Right cardiac atrium (tissue), 5 donors: Measurements from ENCODE around the gene PPIL4. TPM values are rescaled to one million over a fixed set of nuclear protein-coding genes. Genes with fewer than 3 reads are reported as not detected.
A peak's percentile ranks its signal among the peaks of the same experiment; 100 is the strongest.

Experiments
- ATAC-seq, 2 donors: fragments of 200-7000 bp; cut with Tn5 transposase; one replicate each; pipeline versions ENCODE4 v1.8.0 to v1.9.1; 2020; ENCODE audit warnings: moderate library complexity in 2 of 2, mild to moderate bottlenecking in 1 of 2
- DNase-seq, 3 donors: peaks; one replicate each; pipeline ENCODE4 v3.0.0-alpha.2; 2020
- H3K27ac ChIP-seq: one replicate; pipeline ENCODE4 v1.5.1; 2013; ENCODE audit warnings: mild to moderate bottlenecking, low read length, control low read depth, moderate library complexity
- H3K27me3 ChIP-seq: one replicate; pipeline ENCODE4 v1.6.1; 2013; ENCODE audit not compliant: control insufficient read depth, insufficient read depth
- H3K4me1 ChIP-seq: one replicate; pipeline ENCODE4 v1.6.1; 2013; ENCODE audit warnings: low read length; ENCODE audit not compliant: control insufficient read depth, insufficient read depth
- H3K4me3 ChIP-seq: one replicate; pipeline ENCODE4 v1.5.1; 2013; ENCODE audit warnings: low read length, control low read depth
- H3K9me3 ChIP-seq: one replicate; pipeline ENCODE4 v1.6.1; 2013; ENCODE audit warnings: low read length; ENCODE audit not compliant: control insufficient read depth
- WGBS: extraction: QIAGEN DNeasy Blood & Tissue Kit; methylation state at CpG from one replicate; pipeline ENCODE4 v1.1.7; 2013; 5-methylcytosine and 5-hydroxymethylcytosine counted together
- intact Hi-C, 4 donors: fragments of 100-400 bp; cut with DNase I; formaldehyde crosslinking; loops; one replicate each; pipeline versions ENCODE4 v1.11.0 to v1.14.0; 2022 to 2023
- polyA plus RNA-seq: library from polyadenylated mRNA; stranded (reverse); fragments of 200-250 nt; gene quantifications from one replicate; pipeline ENCODE4 v1.2.3, GENCODE V29; 2013
- total RNA-seq, 4 donors: library from RNA; stranded (reverse); fragmentation: NEBNext Ultra II Directional; extraction: Animal tissue kit (Norgen Biotek cat#: 25700); gene quantifications; one replicate each; pipeline ENCODE4 v1.2.1, GENCODE V29; 2021
- donor health status: healthy with polysubstance abuse.
- donor health status: DM: no; HTN: yes; CAD: no.
- donor health status: DM: no; HTN: no; CAD: no.
- donor health status: DM: no; HTN: yes; CAD: no; lungs with severe emphysema.
- donor health status: DM: yes; HTN: yes; CAD: no.

The PPIL4 gene
- total and polyA plus RNA-seq, 5 donors, result 19.8 to 23.6 (median 20.6) TPM

- Histone ChIP-seq H3K4me3 (no peak overlapping the region), H3K27ac (no peak overlapping the region), H3K27me3 (no peaks in the 10 kb centered on the region), H3K9me3 (no peaks in the 10 kb centered on the region), H3K4me1 (no peaks in the 10 kb centered on the region)
- DNase-seq (no peak), ATAC-seq (no peak)
- intact Hi-C loops, result no loop called here
- WGBS, result 97% methylated on average over 1 of the region's 1 CpG
Measured at GRCh38 chr6:149534742-149535141, 11.1 kb downstream of the PPIL4 start.

- DNase-seq (no peak), ATAC-seq (no peak)
- intact Hi-C loops, result no loop called here
- WGBS, result 96% methylated on average over 5 of the region's 5 CpGs
- no peaks in the 10 kb centered on the region for H3K9me3 ChIP-seq
- H3K27me3 ChIP-seq, result no peaks in the 10 kb centered on the region
- H3K27ac ChIP-seq, result no peak overlapping the region
- no peak overlapping the region for H3K4me3 ChIP-seq
- no peaks in the 10 kb centered on the region for H3K4me1 ChIP-seq
Measured at GRCh38 chr6:149529650-149530049, 16.2 kb downstream of the PPIL4 start.

GRCh38 chr6:149515494-149515893, 30.3 kb downstream of the PPIL4 start:
- H3K9me3 ChIP-seq, result no peaks in the 10 kb centered on the region
- H3K27ac ChIP-seq, result no peak overlapping the region
- intact Hi-C loops, result loop anchor here in 3 of 4 donors (5.0 to 10.0 kb wide), 4 partner anchors 431 to 488 kb away; no protein-coding TSS in a partner anchor
- DNase-seq (no peak), ATAC-seq (no peak)
- H3K27me3 ChIP-seq, result no peaks in the 10 kb centered on the region
- H3K4me1 ChIP-seq, result no peaks in the 10 kb centered on the region
- H3K4me3 ChIP-seq, result no peak overlapping the region
- 94% methylated on average over 1 of the region's 1 CpG for WGBS

- no peaks in the 10 kb centered on the region for H3K9me3 ChIP-seq
- 52% methylated on average over 5 of the region's 5 CpGs for WGBS
- H3K4me3 ChIP-seq, result no peak overlapping the region
- DNase-seq (no peak), ATAC-seq (peak in 1 of 2 donors; percentile 48)
- no peaks in the 10 kb centered on the region for H3K27me3 ChIP-seq
- no peak overlapping the region for H3K27ac ChIP-seq
- intact Hi-C loops, result loop anchor here in 1 of 4 donors (10.0 kb wide), 2 partner anchors 429 to 479 kb away; no protein-coding TSS in a partner anchor
- no peaks in the 10 kb centered on the region for H3K4me1 ChIP-seq
Measured at GRCh38 chr6:149513915-149514314, 31.9 kb downstream of the PPIL4 start.

- intact Hi-C loops, result loop anchor here in 1 of 4 donors (10.0 kb wide), 2 partner anchors 426 to 476 kb away; no protein-coding TSS in a partner anchor
- no peak for ATAC-seq
- no peaks in the 10 kb centered on the region for H3K4me1 ChIP-seq
- H3K27me3 ChIP-seq, result no peaks in the 10 kb centered on the region
- 85% methylated on average over 4 of the region's 4 CpGs for WGBS
- no peak overlapping the region for H3K4me3 ChIP-seq
- H3K9me3 ChIP-seq, result no peaks in the 10 kb centered on the region
- no peak for DNase-seq
- H3K27ac ChIP-seq, result no peak overlapping the region
Measured at GRCh38 chr6:149510793-149511512, 34.9 kb downstream of the PPIL4 start.

- DNase-seq (no peak), ATAC-seq (no peak)
- Histone ChIP-seq H3K27me3 (no peaks in the 10 kb centered on the region), H3K27ac (no peak overlapping the region), H3K4me3 (no peak overlapping the region), H3K4me1 (no peaks in the 10 kb centered on the region), H3K9me3 (no peaks in the 10 kb centered on the region)
- intact Hi-C loops, result no loop called here
- 69% methylated on average over 3 of the region's 3 CpGs for WGBS
Measured at GRCh38 chr6:149508485-149508884, 37.4 kb downstream of the PPIL4 start.

GRCh38 chr6:149503872-149504271, 42.0 kb downstream of the PPIL4 start:
- 73% methylated on average over 2 of the region's 2 CpGs for WGBS
- DNase-seq, result no peak
- H3K27me3 ChIP-seq, result no peaks in the 10 kb centered on the region

GRCh38 chr6:149503276-149503675, 42.6 kb downstream of the PPIL4 start:
- Histone ChIP-seq H3K4me3 (no peak overlapping the region), H3K9me3 (no peaks in the 10 kb centered on the region), H3K27me3 (no peaks in the 10 kb centered on the region), H3K27ac (no peak overlapping the region), H3K4me1 (no peaks in the 10 kb centered on the region)
- DNase-seq (no peak), ATAC-seq (no peak)
- 91% methylated on average over 2 of the region's 2 CpGs for WGBS
- intact Hi-C loops, result no loop called here

More at GRCh38 chr6:149503872-149504271, 42.0 kb downstream of the PPIL4 start:
- Histone ChIP-seq H3K4me1 (no peaks in the 10 kb centered on the region), H3K9me3 (no peaks in the 10 kb centered on the region), H3K4me3 (no peak overlapping the region), H3K27ac (no peak overlapping the region)
- intact Hi-C loops, result no loop called here
- ATAC-seq, result no peak

- ATAC-seq, result no peak
- H3K4me3 ChIP-seq, result no peak overlapping the region
- H3K27me3 ChIP-seq, result no peaks in the 10 kb centered on the region
- WGBS, result 95% methylated on average over 3 of the region's 3 CpGs
- no peaks in the 10 kb centered on the region for H3K9me3 ChIP-seq
- intact Hi-C loops, result no loop called here
- H3K27ac ChIP-seq, result no peak overlapping the region
- H3K4me1 ChIP-seq, result no peaks in the 10 kb centered on the region
- DNase-seq, result no peak
Measured at GRCh38 chr6:149501768-149502167, 44.1 kb downstream of the PPIL4 start.

GRCh38 chr6:149501201-149501600, 44.6 kb downstream of the PPIL4 start:
- ATAC-seq (no peak), DNase-seq (no peak)
- Histone ChIP-seq H3K27ac (no peak overlapping the region), H3K4me3 (no peak overlapping the region), H3K4me1 (no peaks in the 10 kb centered on the region), H3K27me3 (no peaks in the 10 kb centered on the region), H3K9me3 (no peaks in the 10 kb centered on the region)
- WGBS, result 80% methylated on average over 1 of the region's 1 CpG
- intact Hi-C loops, result no loop called here

GRCh38 chr6:149500096-149500495, 45.7 kb downstream of the PPIL4 start:
- H3K27me3 ChIP-seq, result no peaks in the 10 kb centered on the region
- no peak overlapping the region for H3K27ac ChIP-seq

More at GRCh38 chr6:149500096-149500495, 45.7 kb downstream of the PPIL4 start:
- ATAC-seq (no peak), DNase-seq (no peak)
- WGBS, result 92% methylated on average over 1 of the region's 1 CpG
- Histone ChIP-seq H3K4me3 (no peak overlapping the region), H3K4me1 (no peaks in the 10 kb centered on the region), H3K9me3 (no peaks in the 10 kb centered on the region)
- intact Hi-C loops, result no loop called here
